Bronchial epithelial cell (primary cell): Measurements from ENCODE around the gene GRIK1. TPM values are rescaled to one million over a fixed set of nuclear protein-coding genes. Genes with fewer than 3 reads are reported as not detected.

Experiments used
- DNase-seq: peaks from one replicate; pipeline ENCODE4 v3.0.0-alpha.2; 2010; ENCODE audit warnings: low read depth
- FAIRE-seq: peaks from 2 replicates; lab custom pipeline; 2011; peaks lifted over from hg19 to GRCh38; lab: Jason Lieb, UNC
- H3K27me3 ChIP-seq: 2 replicates; pipeline ENCODE4 v1.5.1; 2011; ENCODE audit warnings: low read length; ENCODE audit not compliant: control insufficient read depth, insufficient read depth
- H3K36me3 ChIP-seq: 2 replicates; pipeline ENCODE4 v1.5.1; 2011; ENCODE audit warnings: low read length; ENCODE audit not compliant: control insufficient read depth, insufficient read depth
- H3K4me3 ChIP-seq: 2 replicates; pipeline ENCODE4 v1.5.1; 2011; ENCODE audit warnings: mild to moderate bottlenecking, low read depth, low read length, control low read depth
- CTCF ChIP-seq: IDR thresholded peaks from 2 replicates; pipeline ENCODE4 v1.5.1; 2011; ENCODE audit warnings: mild to moderate bottlenecking, moderate library complexity, low read length, control low read depth, inconsistent platforms; ENCODE audit not compliant: insufficient read depth, severe bottlenecking
- total RNA-seq: library from RNA; depleted of rRNA; stranded (reverse); fragments of >200 nt; gene quantifications from 2 replicates; pipeline ENCODE4 v1.2.1, GENCODE V29; 2014

Gene GRIK1
- total RNA-seq, 1 donor from 2014 or later: not detected

DNA sequence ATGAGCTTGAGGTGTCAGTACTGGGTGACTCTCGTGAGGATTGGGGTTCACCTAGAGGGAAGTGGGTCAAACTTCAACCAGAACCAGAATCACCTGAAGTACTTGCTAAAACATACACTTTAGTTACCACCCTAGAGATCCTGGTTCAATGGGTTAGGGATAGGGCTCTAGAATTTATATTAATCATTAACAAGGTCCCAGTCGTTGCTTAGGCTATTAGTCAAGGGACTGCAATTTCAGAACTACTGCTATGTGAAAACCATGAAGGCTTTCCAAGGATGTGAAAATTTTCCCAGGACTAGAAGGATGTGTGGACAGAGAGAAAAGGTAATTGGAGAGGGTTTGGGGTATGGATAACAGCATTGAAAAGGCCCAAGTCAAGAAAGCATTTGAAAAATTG is 162.6 kb downstream of the GRIK1 start:
- FAIRE-seq (no peak), DNase-seq (no peak)
- H3K27me3 ChIP-seq: no peaks in the 10 kb centered on the region
- no peaks in the 10 kb centered on the region for H3K36me3 ChIP-seq
- no peak for TF ChIP-seq CTCF
- H3K4me3 ChIP-seq: no peak overlapping the region

DNA sequence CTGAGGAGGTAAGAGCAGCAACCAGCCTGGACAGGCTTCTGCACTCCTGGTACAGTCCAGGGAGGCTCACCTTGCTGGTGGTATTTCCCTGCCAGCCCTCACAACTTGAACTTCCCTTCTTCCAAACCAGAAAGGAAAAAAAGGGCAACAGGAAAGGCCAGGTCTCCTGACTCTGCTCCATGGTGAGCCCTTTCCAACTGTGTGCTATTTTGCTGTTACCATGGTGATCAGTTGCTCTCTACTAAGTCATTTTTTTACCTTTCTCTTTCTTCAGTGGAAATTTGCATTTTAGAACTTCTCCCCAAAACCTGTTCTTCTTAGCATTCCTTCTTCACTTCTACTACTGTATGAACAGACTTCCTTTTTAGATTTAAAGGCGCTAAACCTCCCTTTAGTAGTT is 164.3 kb downstream of the GRIK1 start:
- no peak overlapping the region for H3K4me3 ChIP-seq
- no peaks in the 10 kb centered on the region for H3K27me3 ChIP-seq
- no peaks in the 10 kb centered on the region for H3K36me3 ChIP-seq
- no peak for FAIRE-seq
- no peak for DNase-seq
- TF ChIP-seq CTCF: no peak

DNA sequence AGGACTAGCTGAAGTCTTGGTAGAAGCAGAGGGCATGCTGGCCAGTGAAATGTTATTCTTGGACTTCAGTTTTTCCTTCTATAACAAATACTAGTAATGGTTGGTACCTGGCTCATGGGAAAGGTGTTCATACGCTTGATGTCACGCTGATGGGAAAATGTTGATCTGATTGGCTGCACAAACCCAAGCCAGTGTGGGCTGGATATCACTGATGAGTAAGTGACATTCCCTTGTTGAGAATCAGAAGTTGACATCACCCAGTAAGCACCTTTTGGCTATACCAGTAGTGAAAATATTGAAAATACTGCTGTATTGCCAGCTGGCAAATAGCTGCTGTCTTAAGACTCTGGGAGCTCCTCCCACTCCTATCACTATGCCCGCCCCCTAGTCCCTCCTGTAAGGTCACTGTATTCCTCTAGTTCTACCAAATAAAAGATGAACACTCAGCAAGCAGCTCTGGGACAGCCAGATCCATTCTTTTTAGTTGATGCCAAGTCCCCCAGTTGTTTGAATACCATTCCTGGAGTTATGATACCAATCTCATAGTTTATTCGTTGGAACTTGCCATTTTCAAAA is 168.2 kb downstream of the GRIK1 start:
- H3K27me3 ChIP-seq: no peaks in the 10 kb centered on the region
- TF ChIP-seq CTCF: no peak
- no peak for FAIRE-seq

GRCh38 chr21:29763674-29764073 is 176.1 kb downstream of the GRIK1 start:
- H3K36me3 ChIP-seq: no peaks in the 10 kb centered on the region
- H3K27me3 ChIP-seq: no peaks in the 10 kb centered on the region
- TF ChIP-seq CTCF: no peak
- FAIRE-seq: no peak
- no peak for DNase-seq
- H3K4me3 ChIP-seq: no peak overlapping the region

More for the DNA sequence above, 168.2 kb downstream of the GRIK1 start:
- no peaks in the 10 kb centered on the region for H3K36me3 ChIP-seq
- peak; percentile 8 for DNase-seq
- no peak overlapping the region for H3K4me3 ChIP-seq

DNA sequence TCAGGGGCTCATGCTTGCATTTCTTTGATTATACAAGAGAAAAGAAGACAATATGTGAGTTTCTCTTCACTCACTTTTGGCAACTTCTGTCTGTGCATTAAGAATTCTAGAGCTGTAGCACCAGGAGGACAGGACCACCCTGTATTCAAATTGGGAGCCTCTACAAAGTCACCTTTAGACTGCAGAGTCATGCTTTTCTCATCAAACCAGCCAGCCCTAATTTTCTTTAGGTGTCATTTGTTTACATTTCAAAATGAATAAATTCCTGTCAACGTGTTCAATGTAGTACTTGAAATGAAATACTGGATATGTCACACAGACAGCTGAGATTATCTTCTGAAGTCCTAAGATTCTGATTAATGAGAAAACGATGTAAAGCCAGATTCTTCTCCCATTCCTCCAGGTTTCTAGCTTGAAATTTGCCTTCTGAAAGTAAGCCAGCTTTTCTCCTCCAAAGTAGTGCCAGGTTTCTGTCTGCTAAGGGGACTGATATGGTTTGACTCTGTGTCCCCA is 177.2 kb downstream of the GRIK1 start:
- TF ChIP-seq CTCF: no peak
- no peaks in the 10 kb centered on the region for H3K27me3 ChIP-seq
- FAIRE-seq (no peak), DNase-seq (no peak)
- no peak overlapping the region for H3K4me3 ChIP-seq
- no peaks in the 10 kb centered on the region for H3K36me3 ChIP-seq

- TF ChIP-seq CTCF: no peak
- no peak for FAIRE-seq
- no peaks in the 10 kb centered on the region for H3K36me3 ChIP-seq
- H3K4me3 ChIP-seq: no peak overlapping the region
- DNase-seq: peak; percentile 18
- H3K27me3 ChIP-seq: peaks cover under 1% of the 10 kb centered on the region
These were observed 186.6 kb downstream of the GRIK1 start for GRCh38 chr21:29753216-29753615.
